Suprapubic skin (tissue), 4 donors: ENCODE results near the gene ATP11A.

Source experiments
- CTCF ChIP-seq, 2 donors: fragments of 200-600 bp in 1 of 2; fragments of 450-650 bp in 1 of 2; sonication (generic) in 1 of 2; IDR thresholded peaks; one replicate each; pipeline ENCODE4 v1.5.1; 2016 to 2019; ENCODE audit warnings: antibody characterized with exemption in 2 of 2, mild to moderate bottlenecking in 1 of 2, moderate library complexity in 1 of 2
- EP300 ChIP-seq: sonication (generic); formaldehyde crosslinking; IDR thresholded peaks from one replicate; pipeline ENCODE4 v1.6.1; 2017; ENCODE audit warnings: antibody characterized with exemption
- POLR2A ChIP-seq, 2 donors: fragments of 450-650 bp; IDR thresholded peaks; one replicate each; pipeline ENCODE4 v1.6.1; 2017; ENCODE audit warnings: antibody characterized with exemption in 2 of 2, mild to moderate bottlenecking in 2 of 2, moderate library complexity in 2 of 2
- POLR2AphosphoS5 ChIP-seq, 3 donors: sonication (generic); formaldehyde crosslinking; IDR thresholded peaks; one replicate each; pipeline ENCODE4 v1.6.1; 2017; ENCODE audit warnings: antibody characterized with exemption in 3 of 3

DNA sequence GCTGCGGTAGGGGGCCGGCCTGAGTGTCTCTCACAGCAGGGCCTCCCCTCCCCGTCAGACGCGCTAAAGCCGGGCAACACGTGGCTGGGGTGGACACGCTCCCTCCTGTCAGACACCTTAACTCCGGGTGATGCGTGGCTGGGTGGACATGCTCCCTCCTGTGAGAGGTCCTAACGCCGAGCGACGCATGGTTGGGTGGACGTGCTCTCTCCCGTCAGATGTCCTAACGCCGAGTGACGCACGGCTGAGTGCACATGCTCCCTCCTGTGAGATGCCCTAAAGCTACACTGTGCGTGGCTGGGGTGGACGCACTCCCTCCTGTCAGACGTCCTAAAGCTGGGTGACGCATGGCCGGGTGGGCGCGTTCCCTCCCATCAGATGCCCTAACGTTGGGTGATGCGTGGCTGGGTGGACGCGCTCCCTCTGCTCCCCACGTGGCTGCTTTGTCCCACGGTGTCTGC is 153.1 kb downstream of the ATP11A start:
- no peak for TF ChIP-seq CTCF (IDR thresholded peaks at IDR 0.05)
- no peak for TF ChIP-seq POLR2A (IDR thresholded peaks at IDR 0.05)
- TF ChIP-seq EP300: no peak
- no peak for TF ChIP-seq POLR2AphosphoS5 (IDR thresholded peaks at IDR 0.05)
